Trophoblast cell (in vitro differentiated cells and primary cell): Measurements from ENCODE around the gene CHAT.

ENCODE experiments used
- DNase-seq, 2 donors: peaks; one replicate each; pipeline ENCODE4 v3.0.0-alpha.2; 2016
- H2AFZ ChIP-seq: 2 replicates; pipeline ENCODE4 v1.6.1; 2013; ENCODE audit warnings: low read length, moderate library complexity, mild to moderate bottlenecking; ENCODE audit not compliant: insufficient read depth, poor library complexity
- H2AK5ac ChIP-seq: 2 replicates; pipeline ENCODE4 v1.6.1; 2013; ENCODE audit warnings: mild to moderate bottlenecking, low read length
- H2BK120ac ChIP-seq: 2 replicates; pipeline ENCODE4 v1.6.1; 2013; ENCODE audit warnings: low read length, mild to moderate bottlenecking, moderate library complexity; ENCODE audit not compliant: insufficient read depth, poor library complexity
- H2BK12ac ChIP-seq: 2 replicates; pipeline ENCODE4 v1.6.1; 2013; ENCODE audit warnings: mild to moderate bottlenecking, low read length, moderate library complexity
- H2BK5ac ChIP-seq: 2 replicates; pipeline ENCODE4 v1.6.1; 2013; ENCODE audit warnings: low read length, low read depth, moderate library complexity, mild to moderate bottlenecking; ENCODE audit not compliant: poor library complexity
- H3K14ac ChIP-seq: 2 replicates; pipeline ENCODE4 v1.6.1; 2013; ENCODE audit warnings: mild to moderate bottlenecking, low read length
- H3K18ac ChIP-seq: 2 replicates; pipeline ENCODE4 v1.6.1; 2013; ENCODE audit warnings: mild to moderate bottlenecking, low read length
- H3K23ac ChIP-seq: 2 replicates; pipeline ENCODE4 v1.6.1; 2013; ENCODE audit warnings: low read length
- H3K27ac ChIP-seq: 2 replicates; pipeline ENCODE4 v1.5.1; 2013; ENCODE audit warnings: low read depth, mild to moderate bottlenecking, inconsistent platforms, low read length, moderate library complexity
- H3K27me3 ChIP-seq: 2 replicates; pipeline ENCODE4 v1.6.1; 2013; ENCODE audit warnings: inconsistent platforms, mild to moderate bottlenecking, low read length, moderate library complexity; ENCODE audit not compliant: insufficient read depth
- H3K36me3 ChIP-seq, 2 experiments: 1 replicate in 1 of 2; 2 replicates in 1 of 2; pipeline ENCODE4 v1.6.1; 2013; ENCODE audit warnings: low read length in 2 of 2, mild to moderate bottlenecking in 2 of 2, moderate library complexity in 1 of 2; ENCODE audit not compliant: insufficient read depth in 2 of 2, control insufficient read depth in 1 of 2
- H3K4ac ChIP-seq: 2 replicates; pipeline ENCODE4 v1.6.1; 2013; ENCODE audit warnings: low read depth, mild to moderate bottlenecking, low read length, moderate library complexity
- H3K4me1 ChIP-seq, 2 experiments: 1 replicate in 1 of 2; 2 replicates in 1 of 2; pipeline ENCODE4 v1.6.1; 2013; ENCODE audit warnings: low read length in 2 of 2, mild to moderate bottlenecking in 2 of 2, moderate library complexity in 1 of 2; ENCODE audit not compliant: insufficient read depth in 2 of 2, control insufficient read depth in 1 of 2
- H3K4me2 ChIP-seq: 2 replicates; pipeline ENCODE4 v1.6.1; 2013; ENCODE audit warnings: inconsistent platforms, mild to moderate bottlenecking, low read length, moderate library complexity
- H3K4me3 ChIP-seq: 2 replicates; pipeline ENCODE4 v1.5.1; 2013; ENCODE audit warnings: mild to moderate bottlenecking, low read depth, low read length, inconsistent platforms
- H3K79me1 ChIP-seq: one replicate; pipeline ENCODE4 v1.6.1; 2013; ENCODE audit warnings: low read length
- H3K79me2 ChIP-seq: 2 replicates; pipeline ENCODE4 v1.6.1; 2013; ENCODE audit warnings: low read length, mild to moderate bottlenecking; ENCODE audit not compliant: control insufficient read depth, insufficient read depth, poor library complexity
- H3K9ac ChIP-seq: 2 replicates; pipeline ENCODE4 v1.6.1; 2013; ENCODE audit warnings: mild to moderate bottlenecking, low read length
- H3K9me3 ChIP-seq: 2 replicates; pipeline ENCODE4 v1.6.1; 2013; ENCODE audit warnings: low read depth, mild to moderate bottlenecking, control low read depth, inconsistent platforms, low read length; ENCODE audit not compliant: insufficient read depth
- H4K12ac ChIP-seq: 2 replicates; pipeline ENCODE4 v1.6.1; 2013; ENCODE audit warnings: low read depth, mild to moderate bottlenecking, low read length, moderate library complexity
- H4K8ac ChIP-seq: 2 replicates; pipeline ENCODE4 v1.6.1; 2013; ENCODE audit warnings: low read depth, mild to moderate bottlenecking, low read length, moderate library complexity
- H4K91ac ChIP-seq: one replicate; pipeline ENCODE4 v1.6.1; 2013; ENCODE audit warnings: low read depth, mild to moderate bottlenecking, low read length, moderate library complexity
- WGBS: extraction: QIAGEN DNeasy Blood & Tissue Kit; methylation state at CpG from one replicate; pipeline ENCODE4 v1.1.7; 2013; ENCODE audit warnings: missing lambda C conversion rate; ENCODE audit not compliant: insufficient read length, insufficient coverage; ENCODE audit errors: extremely low coverage; 5-methylcytosine and 5-hydroxymethylcytosine counted together

The CHAT gene

DNA sequence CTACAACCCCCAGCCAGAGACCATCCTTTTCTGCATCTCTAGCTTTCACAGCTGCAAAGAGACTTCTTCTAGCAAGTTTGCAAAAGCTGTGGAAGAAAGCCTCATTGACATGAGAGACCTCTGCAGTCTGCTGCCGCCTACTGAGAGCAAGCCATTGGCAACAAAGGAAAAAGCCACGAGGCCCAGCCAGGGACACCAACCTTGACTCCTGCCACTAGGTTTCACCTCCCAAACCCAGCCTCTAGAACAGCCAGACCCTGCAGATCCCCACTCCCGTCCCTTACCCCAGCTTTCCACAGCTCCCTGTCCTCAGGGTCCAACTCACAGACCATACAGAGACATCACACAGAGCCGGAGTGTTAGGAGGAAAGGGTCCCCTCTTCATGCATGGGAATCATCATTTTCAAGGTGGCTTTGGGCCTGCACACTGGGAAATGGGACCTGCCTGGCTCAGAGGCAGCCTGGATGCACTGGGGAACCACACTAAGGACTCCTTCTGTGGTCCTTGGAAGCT is 51.1 kb downstream of the CHAT start:
- no peak overlapping the region for H2BK12ac ChIP-seq
- no peak overlapping the region for H3K23ac ChIP-seq
- no peak overlapping the region for H4K12ac ChIP-seq
- DNase-seq: no peak
- H3K14ac ChIP-seq: no peak overlapping the region
- no peak overlapping the region for H3K4ac ChIP-seq
- H3K79me2 ChIP-seq: no peaks in the 10 kb centered on the region
- H3K27me3 ChIP-seq: no peaks in the 10 kb centered on the region
- no peaks in the 10 kb centered on the region for H3K79me1 ChIP-seq
- no peak overlapping the region for H3K4me2 ChIP-seq
- no peak overlapping the region for H3K27ac ChIP-seq
- no CpG with 5 or more reads among the region's 4 CpGs for WGBS
- H2BK5ac ChIP-seq: no peak overlapping the region
- no peaks in the 10 kb centered on the region for H3K4me1 ChIP-seq
- no peak overlapping the region for H3K9ac ChIP-seq
- H3K4me3 ChIP-seq: no peak overlapping the region
- H3K18ac ChIP-seq: no peak overlapping the region
- H2AK5ac ChIP-seq: no peak overlapping the region
- H2BK120ac ChIP-seq: no peak overlapping the region
- no peak overlapping the region for H4K91ac ChIP-seq
- no peak overlapping the region for H2AFZ ChIP-seq
- no peaks in the 10 kb centered on the region for H3K36me3 ChIP-seq
- H3K9me3 ChIP-seq: no peaks in the 10 kb centered on the region
- H4K8ac ChIP-seq: no peak overlapping the region

DNA sequence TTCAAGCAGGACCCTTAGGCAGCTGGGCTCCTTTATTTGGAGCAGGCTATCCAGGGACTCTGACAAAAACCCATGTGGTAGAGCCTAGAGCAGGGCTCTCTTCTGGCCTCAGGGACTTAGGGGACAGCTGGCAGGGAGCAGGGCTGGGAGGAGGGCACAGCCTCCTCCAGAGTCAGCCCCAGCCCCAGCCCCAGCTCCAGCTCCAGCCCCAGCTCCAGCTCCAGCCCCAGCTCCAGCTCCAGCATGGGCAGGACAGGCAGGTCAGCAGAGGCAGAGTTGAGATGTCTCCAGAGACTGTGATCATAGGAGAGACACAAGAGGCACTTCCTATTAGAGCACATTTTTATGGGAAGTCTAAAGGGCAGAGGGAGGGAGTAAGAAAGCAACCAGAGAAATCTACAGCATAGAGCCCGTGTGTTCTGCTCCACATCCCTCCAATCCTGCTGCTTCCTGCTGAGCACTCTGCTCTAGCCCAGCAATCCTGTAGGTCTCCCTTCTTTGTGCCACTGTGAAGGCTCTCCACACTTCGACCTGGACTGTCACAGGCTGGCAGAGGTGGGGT is 52.3 kb downstream of the CHAT start:
- Histone ChIP-seq H3K14ac (no peak overlapping the region), H3K4me3 (no peak overlapping the region), H4K8ac (no peak overlapping the region), H3K36me3 (no peaks in the 10 kb centered on the region), H3K27me3 (no peaks in the 10 kb centered on the region), H3K4me1 (no peaks in the 10 kb centered on the region), H3K79me2 (no peaks in the 10 kb centered on the region), H3K4me2 (no peak overlapping the region), H3K18ac (no peak overlapping the region), H3K23ac (no peak overlapping the region), H3K4ac (no peak overlapping the region), H4K12ac (no peak overlapping the region), H2BK12ac (no peak overlapping the region), H3K27ac (no peak overlapping the region), H2BK120ac (no peak overlapping the region), H2AFZ (no peak overlapping the region), H2BK5ac (no peak overlapping the region), H3K79me1 (no peaks in the 10 kb centered on the region), H3K9ac (no peak overlapping the region), H3K9me3 (no peaks in the 10 kb centered on the region), H4K91ac (no peak overlapping the region), H2AK5ac (no peak overlapping the region)
- no peak for DNase-seq
- WGBS: no CpG with 5 or more reads among the region's 2 CpGs

DNA sequence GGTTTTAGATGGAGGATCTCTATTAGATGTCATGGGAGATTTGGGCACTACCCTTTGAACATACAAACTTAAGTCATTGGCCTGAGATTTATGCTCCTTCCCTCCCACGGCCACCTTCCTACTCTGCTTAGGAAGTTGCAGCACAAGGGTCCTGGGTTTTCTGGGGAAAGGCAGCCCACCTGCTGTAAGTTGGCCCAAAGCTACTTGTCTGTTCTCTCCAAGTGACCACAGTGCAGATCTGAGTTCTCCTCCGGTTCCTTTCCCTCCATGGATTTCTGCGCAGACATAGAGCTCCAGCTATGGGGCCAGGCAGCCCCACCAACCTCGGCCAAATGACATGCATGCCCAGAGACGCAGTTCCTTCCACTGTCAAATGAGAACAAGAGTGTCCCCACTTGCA is 52.8 kb downstream of the CHAT start:
- H3K4me1 ChIP-seq: no peaks in the 10 kb centered on the region
- no peaks in the 10 kb centered on the region for H3K9me3 ChIP-seq
- no peak overlapping the region for H2BK5ac ChIP-seq
- H3K23ac ChIP-seq: no peak overlapping the region
- H3K14ac ChIP-seq: no peak overlapping the region
- no peak overlapping the region for H2AK5ac ChIP-seq
- no peaks in the 10 kb centered on the region for H3K79me1 ChIP-seq
- no peak overlapping the region for H2AFZ ChIP-seq
- H3K4ac ChIP-seq: no peak overlapping the region
- no peak overlapping the region for H3K18ac ChIP-seq
- H3K27me3 ChIP-seq: no peaks in the 10 kb centered on the region
- no peak overlapping the region for H3K27ac ChIP-seq
- H3K79me2 ChIP-seq: no peaks in the 10 kb centered on the region
- H3K4me3 ChIP-seq: no peak overlapping the region
- H4K12ac ChIP-seq: no peak overlapping the region
- H4K8ac ChIP-seq: no peak overlapping the region
- no peak overlapping the region for H2BK120ac ChIP-seq
- H3K36me3 ChIP-seq: no peaks in the 10 kb centered on the region
- H3K4me2 ChIP-seq: no peak overlapping the region
- WGBS: no CpG with 5 or more reads among the region's 5 CpGs
- no peak for DNase-seq
- no peak overlapping the region for H3K9ac ChIP-seq
- H2BK12ac ChIP-seq: no peak overlapping the region
- no peak overlapping the region for H4K91ac ChIP-seq

DNA sequence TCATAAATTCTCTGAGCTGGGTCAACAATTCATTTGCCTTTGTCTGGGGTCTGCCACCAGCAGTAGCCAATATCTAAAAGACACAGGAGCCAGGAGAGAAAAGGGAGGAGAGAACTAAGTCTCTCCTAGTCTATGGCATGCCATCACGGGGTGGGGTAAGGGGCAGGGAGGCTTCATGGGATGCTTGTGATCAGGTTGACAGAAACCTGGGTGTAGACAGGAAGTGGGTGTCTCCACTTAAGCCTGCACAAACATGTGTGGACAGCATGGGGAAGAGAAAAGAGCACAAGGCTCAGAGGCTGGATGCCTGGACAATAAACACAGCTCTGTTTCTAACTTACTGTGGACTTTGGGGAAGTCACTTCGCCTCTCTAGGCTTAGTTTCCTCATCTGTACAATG is 54.2 kb downstream of the CHAT start:
- no peak overlapping the region for H3K4me2 ChIP-seq
- WGBS: no CpG with 5 or more reads among the region's 2 CpGs
- no peaks in the 10 kb centered on the region for H3K9me3 ChIP-seq
- no peak overlapping the region for H3K27ac ChIP-seq
- H3K18ac ChIP-seq: no peak overlapping the region
- no peak overlapping the region for H3K4me3 ChIP-seq
- no peaks in the 10 kb centered on the region for H3K4me1 ChIP-seq
- no peaks in the 10 kb centered on the region for H3K79me2 ChIP-seq
- no peak overlapping the region for H2AFZ ChIP-seq
- H4K91ac ChIP-seq: no peak overlapping the region
- no peak overlapping the region for H3K9ac ChIP-seq
- H4K12ac ChIP-seq: no peak overlapping the region
- no peaks in the 10 kb centered on the region for H3K27me3 ChIP-seq
- DNase-seq: no peak
- no peak overlapping the region for H3K23ac ChIP-seq
- H2BK5ac ChIP-seq: no peak overlapping the region
- no peak overlapping the region for H2BK12ac ChIP-seq
- H3K4ac ChIP-seq: no peak overlapping the region
- H4K8ac ChIP-seq: no peak overlapping the region
- no peak overlapping the region for H2AK5ac ChIP-seq
- H3K36me3 ChIP-seq: no peaks in the 10 kb centered on the region
- no peak overlapping the region for H3K14ac ChIP-seq
- H3K79me1 ChIP-seq: no peaks in the 10 kb centered on the region
- H2BK120ac ChIP-seq: no peak overlapping the region
